NOMO-1 treated with dmso at 0.1 percent for 144 hours (cell line): ENCODE results near the gene MAGI2.
"Not testable (repeated sequence)": the region's sequence is repeated elsewhere in the genome, so short reads cannot be mapped to it uniquely, and the experiment has no call there.

Source experiments
- DNase-seq: peaks from one replicate; lab custom pipeline; 2025; ENCODE audit not compliant: unreplicated experiment; lab: John Stamatoyannopoulos, UW

Gene MAGI2

DNA sequence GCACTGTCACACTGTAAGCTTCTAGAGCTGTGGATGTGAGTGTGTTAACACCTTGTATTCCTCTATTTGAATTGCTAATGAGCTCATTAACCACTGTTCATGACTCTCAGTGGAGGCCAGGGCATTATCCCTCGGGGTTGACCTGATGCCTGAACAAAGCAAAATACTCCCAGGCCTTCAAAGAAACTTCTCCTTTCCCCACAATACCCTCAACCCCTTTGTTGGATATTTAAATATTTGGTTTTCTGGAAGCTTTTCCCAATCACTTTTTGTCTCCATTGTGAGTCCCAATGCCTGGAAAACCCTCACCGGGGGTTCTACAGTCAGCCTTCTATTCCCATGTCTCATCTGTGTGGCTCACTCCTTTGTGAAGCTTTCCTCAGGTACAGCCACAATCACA is 874.8 kb downstream of the MAGI2 start:
- no peak for DNase-seq

DNA sequence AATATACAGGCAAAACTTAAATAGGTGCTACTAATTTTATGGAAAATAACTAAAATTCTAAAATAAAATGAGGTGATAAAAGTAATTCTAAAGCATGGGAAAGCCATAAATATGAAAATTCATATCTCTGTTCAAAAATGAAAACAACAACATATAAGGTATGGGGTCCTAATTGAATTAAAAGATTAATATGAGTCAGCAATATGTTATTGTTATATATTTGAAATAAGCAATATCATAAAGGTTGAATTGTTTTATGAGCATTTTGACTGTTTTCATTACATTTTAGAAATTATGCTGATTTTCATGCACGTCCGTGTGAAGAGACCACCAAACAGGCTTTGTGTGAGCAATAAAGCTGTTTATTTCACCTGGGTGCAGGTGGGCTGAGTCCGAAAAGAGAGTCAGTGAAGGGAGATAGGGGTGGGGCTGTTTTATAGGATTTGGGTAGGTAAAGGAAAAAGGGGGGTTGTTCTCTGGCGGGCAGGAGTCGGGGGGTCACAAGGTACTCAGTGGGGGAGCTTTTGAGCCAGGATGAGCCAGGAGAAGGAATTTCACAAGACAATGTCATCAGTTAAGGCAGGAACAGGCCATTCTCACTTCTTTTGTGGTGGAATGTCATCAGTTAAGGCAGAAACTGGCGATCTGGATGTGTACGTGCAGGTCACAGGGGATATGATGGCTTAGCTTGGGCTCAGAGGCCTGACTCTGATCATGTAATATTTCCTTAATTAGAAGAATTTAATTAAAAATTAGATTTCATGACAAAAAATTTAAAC is 876.1 kb downstream of the MAGI2 start:
- not testable (repeated sequence) for DNase-seq

DNA sequence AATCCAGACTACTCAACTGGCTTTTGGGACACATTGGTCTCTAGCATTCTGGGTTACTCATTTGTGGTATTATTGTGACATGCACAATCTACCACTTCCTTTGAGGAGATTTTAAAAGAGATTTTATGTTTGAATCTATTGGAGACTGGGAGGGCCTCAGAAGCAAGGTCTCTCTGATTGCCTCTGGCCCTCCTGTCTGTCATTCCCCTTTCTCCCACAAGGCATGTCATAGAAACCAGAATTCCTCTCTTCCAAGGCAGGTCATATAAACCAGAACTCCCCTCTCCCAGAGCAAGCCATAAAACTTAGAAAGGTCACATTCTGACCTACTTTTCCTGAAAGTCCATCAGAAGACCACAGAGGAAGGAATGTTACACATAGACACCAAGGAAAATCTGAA is 877.2 kb downstream of the MAGI2 start:
- DNase-seq = no peak

DNA sequence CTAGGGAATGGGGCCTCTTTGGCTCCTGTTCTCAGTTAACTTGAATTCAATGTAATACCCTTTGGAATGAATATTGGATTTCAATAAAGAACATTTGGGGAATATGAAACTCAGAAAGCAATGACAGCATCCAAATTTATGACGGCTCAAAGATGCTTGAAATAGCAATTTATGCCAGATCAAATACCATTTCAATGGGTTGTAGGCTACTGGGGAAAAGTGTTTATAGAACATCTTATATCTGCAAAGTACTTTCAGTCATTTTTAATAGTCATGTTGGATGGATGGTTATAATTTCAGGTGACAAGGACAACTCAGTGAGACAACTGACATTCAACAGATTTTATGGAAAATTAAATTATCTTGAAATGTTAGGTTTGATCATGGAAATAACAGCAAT is 882.2 kb downstream of the MAGI2 start:
- DNase-seq = no peak

DNA sequence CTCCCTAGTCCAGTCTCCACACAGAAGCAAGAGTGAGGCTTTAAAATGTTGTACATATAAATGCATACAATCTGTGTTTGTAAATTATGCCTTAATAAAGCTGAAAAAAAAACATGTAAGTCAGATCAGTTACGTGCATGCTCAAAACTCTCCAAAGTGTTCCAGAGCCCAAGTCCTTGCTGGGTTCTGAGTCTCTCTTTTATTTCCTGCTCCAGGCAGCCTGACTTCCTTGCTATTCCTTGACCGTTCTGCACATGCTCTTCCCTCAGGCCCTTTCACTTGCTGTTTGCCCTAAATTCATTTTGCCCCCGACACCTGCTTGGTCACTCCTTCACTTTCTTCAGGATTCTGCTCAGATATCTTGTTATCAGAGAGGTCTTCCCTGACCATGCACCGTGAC is 884.8 kb downstream of the MAGI2 start:
- no peak for DNase-seq

DNA sequence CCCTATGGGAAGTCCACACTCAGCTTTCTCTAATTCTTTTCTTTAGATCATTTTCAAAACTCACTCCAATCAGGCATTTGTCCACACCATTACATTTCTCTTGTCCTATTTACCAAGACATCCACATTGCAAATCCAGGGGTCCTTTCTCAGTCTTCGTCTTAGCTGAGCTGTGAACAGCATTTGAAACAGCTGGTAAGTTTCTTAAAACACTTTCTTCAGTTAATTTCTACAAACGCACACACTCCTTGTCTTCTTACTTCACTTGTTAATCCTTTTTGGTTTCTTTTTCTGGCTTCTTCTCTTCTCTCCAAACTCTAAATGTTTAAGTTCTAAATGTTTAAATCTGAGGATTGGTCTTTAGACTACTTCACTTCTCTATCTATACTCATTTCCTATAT is 885.6 kb downstream of the MAGI2 start:
- no peak for DNase-seq

DNA sequence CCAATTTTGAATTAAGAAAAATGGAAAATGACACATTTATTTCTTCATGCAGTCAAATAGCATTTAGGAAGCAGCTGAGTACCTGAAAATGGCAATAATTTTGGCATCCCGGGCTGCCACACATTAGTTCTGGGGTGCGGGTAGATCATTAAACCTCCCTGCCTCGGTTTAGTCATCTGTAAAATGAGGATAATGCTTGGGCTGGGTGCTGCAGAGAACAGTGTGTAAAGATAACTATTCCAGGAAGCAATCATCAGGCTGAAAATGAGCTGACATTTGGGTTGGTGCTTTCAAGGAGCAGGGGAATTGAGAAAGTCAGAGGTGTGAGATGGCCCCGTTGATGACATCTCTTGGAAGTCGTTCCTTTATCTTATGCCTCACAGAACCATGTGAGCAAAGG is 887.7 kb downstream of the MAGI2 start:
- DNase-seq = no peak

DNA sequence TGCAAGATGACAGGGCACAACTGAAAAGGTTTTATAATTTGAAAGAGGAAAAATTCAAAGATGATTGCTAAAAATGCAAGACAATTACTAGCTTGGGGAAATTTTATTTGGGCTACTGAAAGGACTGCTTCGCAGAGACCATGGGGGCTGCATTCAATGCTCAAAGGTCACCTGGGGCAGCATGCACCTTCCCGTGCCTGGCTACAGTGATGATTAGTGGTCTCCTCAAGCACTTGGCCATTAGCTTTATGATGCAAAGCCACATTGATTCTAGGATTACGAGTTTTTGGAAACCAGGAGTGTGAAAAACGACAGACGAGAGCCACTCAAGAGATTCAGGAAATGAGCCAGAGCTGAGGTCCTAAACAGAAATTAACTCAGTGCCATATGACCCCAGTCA is 890.3 kb downstream of the MAGI2 start:
- no peak for DNase-seq

DNA sequence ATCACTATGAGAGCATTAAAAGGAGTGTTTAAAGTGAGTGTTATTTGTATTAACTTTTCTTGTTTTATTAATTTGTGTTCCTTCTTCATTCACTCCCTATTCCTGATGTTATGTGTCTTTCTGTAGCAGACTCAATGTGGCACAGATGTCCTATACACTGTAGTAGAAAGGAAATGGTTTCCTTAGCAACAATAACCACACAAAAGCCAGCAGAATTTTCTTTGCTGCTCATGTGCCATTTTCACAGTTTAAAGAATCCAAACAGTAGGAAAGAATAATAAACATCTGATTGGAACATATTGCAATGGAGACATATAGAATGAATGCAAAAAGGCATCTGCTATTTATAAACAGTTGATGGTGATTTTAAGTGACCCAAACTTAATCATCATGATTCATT is 891.3 kb downstream of the MAGI2 start:
- DNase-seq = no peak

DNA sequence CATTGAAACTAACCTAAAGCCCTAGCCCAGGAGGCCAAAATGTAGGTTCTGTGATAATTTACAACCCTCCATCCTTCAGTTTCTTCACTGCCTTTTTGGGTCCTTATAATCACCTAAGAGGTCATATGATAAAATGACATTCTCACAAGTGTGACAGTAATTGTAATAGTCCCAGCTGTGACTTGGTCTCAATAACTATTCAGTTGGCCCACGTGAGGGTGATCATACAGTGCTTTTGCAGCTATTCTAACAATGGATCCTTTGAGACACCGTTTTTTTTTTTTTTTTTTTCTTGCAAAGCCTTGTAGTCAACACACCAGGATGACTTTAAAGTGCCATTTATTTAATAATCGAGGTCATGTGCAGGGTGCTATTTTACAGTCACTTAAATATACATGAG is 894.9 kb downstream of the MAGI2 start:
- no peak for DNase-seq

DNA sequence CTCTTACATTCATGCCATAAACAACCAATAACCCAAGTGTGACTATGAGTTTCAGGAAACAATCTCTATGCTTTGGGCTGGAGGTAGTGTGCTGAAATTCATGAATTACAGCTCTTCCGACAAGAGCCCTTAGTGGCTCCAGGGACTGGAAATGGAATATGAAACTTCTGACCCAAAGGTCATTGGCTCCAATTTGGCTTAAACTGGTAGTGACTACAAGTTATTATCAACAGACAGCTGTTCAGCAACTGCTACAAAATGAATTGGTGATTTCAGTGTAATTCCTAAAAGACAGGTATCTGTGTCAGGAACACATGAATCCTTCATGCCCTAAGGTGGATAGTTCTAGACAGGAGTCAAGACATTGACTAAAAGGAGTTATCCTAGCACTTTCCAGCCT is 909.5 kb downstream of the MAGI2 start:
- DNase-seq = no peak

DNA sequence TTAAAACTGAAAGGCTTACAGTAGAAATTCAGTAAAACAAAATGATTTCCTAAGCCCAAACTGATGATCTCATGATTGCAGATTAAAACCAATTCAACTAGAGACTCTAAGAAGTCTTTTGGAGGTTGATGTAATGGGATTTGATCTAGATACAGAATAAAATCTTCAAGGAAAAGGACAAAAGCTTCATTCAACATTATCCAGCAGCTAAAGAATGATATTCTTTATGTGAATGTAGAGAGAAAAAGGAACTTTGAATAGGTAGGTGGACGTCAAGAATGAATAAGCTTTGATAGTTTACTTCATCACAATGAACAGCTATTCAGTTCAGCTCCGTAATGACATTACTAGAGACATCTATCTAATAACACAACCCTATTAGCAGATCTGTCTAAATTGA is 910.5 kb downstream of the MAGI2 start:
- no peak for DNase-seq

DNA sequence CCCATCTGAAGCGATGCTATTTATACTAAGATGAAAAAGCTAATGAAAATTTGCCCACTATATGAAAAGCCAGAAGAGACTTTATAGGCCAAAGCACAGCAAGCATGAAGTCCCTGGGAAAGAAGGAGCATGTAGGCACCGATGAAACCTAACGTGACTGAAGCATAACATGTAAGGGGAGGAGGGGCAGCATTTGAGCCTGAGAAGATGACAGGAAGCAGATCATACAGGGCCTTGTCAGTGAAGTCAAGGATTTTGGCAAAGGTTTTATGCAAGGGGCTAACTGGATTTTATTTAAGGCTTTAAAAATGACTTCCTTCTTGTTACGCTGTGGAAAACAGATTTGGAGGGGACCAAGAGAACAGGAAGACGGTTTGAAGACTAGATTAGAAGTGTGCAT is 910.9 kb downstream of the MAGI2 start:
- no peak for DNase-seq

DNA sequence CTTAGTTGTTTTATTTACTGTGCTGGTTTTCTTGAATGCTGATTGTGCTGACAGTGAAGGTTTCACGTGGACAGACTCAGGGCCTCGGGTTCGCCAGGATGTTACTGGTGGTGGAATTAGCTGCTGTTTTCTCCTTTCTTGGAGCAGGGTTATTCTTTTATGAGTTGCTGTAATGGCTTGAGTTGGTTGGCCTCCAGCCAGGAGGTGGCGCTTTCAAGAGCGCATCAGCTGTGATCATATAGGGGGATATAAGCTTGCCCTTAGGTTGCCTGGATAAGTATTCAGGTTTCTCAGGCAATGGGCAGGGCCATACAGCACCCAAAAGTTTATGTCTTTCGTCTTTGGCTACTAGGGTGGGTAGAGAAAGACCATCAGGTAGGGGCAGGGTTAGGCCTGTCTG is 913.6 kb downstream of the MAGI2 start:
- DNase-seq = no peak

DNA sequence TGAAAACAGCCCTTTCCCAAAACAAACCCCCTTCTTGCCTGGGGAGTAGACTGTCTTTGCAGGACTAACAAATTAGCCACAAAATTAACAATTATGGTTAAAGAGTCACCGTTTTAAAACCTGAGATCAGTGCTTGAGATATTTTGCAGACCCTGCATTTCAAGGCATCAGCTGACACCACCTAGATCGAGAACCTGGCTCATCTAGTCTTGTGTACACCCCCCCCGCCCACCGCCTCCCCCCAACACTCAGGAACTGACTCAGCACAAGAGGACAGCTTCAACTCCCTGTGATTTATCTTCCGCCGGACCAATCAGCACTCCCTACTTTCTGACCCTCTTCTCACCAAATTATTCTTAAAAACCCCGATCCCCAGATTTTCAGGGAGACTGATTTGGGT is 917.8 kb downstream of the MAGI2 start:
- DNase-seq = no peak

DNA sequence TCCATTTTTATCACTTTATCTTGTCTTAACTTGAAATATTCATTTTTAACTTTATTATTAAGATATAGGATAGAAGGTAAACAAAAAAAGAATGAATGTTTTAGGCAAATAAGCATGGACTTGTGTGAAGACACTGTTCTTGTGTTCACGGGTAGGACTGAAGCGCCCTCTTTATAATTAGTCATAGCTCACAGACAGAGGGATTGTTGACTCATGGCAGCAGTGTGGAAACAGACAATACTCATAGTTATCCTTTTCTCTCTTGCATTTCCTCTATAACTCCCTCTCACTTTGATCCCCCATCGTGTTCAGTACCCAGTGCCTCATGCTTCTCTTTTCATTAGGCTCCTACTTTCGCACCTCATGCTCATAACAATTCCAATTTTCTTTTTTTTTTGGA is 923.1 kb downstream of the MAGI2 start:
- DNase-seq = no peak

DNA sequence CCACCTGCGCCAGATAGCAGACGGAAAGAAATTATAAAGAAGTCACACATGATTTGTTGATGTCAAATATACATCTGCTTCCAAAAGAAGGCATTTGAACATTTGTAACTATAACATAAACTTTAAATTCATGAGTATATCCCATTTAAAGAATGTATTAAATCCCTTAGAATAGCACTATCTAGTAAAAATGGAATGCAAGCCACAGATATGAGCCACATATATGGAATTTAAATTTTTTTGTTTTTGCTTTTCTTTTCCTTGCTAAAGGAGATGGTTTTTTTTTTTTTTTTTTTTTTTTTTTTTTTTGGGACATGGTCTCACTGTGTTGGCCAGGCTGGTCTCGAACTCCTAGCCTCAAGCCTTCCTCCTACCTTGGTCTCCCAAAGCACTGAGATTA is 924.1 kb downstream of the MAGI2 start:
- DNase-seq = no peak

DNA sequence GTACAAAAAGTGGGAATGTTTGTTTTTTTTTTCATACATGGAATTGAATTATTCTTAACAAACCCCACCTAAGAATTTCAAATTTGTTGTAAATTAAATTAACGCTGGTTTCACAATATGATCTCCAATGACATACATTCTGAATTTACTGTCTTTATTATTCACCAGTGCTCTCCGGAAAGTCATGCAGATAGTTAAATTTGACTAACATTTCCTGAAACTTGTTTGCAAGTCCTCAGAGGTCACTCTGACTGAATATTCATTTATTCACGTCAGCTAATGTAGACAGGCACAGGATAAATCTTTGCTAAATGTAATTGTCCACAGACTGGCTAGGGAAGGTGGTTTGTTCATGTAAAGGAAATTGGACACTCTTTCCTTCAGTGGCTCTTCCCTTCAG is 924.5 kb downstream of the MAGI2 start:
- no peak for DNase-seq

DNA sequence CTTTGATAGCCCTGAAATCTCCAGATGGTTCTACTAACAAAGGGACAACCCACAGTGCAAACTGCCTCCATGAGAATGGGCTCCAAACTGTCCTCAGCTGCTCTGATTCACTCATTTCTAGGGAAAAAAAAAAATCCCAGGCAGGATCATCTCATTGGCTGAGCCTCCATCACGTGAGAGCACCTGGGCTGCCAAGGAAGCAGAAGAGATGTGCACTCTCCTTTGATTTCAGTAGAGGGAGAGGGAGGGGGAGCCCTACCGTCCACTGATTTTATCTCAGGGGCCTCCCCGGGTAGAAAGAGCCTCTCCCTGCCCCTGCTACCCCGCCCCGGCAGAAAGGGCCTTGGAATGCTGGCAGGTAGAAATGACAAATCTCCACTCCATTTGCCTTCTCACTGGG is 929.5 kb downstream of the MAGI2 start:
- DNase-seq = no peak

DNA sequence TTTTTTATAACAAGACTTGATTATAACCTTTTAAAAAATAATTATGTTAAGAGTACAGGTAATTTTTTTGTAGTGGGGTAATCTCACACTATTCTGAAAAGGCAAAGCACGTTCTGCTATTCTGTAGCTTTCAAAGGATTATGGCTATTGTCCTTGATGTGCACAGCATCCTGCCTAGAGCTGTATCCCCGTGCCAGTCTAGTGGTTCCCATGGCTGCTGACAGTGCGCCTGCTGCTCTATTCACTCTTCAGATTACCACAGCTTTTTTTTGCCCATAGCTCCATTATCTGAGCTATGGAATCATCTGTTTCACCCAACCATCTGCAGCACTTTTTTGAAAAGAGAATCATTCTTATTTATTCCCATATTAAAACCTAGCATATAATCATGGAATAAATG is 931.5 kb downstream of the MAGI2 start:
- DNase-seq = no peak

DNA sequence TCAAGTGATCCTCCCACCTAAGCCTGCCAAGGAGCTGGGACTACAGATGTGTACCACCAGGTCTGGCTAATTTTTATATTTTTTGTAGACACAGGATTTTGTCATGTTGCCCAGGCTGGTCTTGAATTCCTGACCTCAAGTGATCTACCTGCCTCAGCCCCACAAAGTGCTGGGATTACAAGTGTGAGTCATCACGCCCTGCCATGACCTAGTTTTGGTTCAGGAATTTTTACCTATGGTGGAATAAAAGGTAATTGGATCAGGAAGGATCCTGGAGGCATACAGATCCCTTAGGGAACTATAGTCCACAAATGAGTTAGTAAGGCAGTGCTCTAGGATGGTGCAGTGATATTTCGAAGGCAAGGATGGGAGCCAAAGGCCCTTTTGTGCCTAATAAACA is 937.0 kb downstream of the MAGI2 start:
- no peak for DNase-seq

DNA sequence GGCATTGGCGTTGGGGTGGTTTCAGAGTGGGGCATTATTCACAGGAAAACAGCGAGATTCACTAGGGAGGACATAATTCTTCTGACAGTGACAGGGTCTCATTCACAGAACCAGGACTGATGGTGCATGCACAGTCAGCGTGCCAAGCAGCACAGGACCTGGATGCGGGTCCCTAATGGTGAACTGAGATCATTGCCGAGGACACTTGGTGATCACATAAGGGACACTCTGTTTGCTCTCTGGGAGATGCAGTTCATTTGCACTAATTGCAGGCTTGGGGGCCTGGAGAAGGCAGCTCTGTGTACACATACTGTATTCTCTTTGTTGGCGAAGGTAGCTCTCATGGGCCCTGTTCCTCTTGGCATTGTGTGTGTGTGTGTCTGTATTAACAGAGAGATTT is 938.8 kb downstream of the MAGI2 start:
- DNase-seq = no peak

DNA sequence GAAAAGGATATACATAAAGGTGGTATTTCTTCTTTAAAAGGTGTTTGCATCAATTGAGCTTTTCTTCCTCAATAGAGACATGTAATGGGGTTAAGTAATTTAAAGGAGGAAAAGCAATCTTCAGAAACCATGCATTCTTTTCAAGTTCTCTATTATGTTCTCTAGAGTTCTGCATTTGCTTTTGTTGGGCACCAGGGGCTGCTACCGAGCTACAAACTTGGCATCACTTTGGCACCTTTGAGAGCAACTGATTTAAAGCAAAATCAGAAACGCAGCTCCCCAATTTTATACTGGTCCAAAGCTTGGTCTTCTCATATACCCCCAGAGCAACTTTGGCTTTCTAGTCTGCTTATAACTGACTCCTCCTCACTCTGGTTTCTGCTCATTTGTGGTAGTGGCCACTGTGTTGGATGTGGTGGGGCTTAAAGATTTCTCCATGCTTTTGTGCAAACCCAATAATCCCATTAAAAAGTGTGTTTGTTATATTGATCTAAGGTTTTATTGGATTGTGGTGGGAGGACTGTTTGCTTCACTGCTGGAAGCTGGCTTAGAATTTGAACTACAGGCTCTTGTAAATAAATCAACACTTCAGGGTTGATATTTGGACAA is 942.8 kb downstream of the MAGI2 start:
- DNase-seq = peak; percentile 25
